H1 (cell line): ENCODE measurements around the gene CREB3L1. TPM values are rescaled to one million over a fixed set of nuclear protein-coding genes. Genes with fewer than 3 reads are reported as not detected.

ENCODE experiments used
- CTCF ChIP-seq, 3 experiments: IDR thresholded peaks; 1 replicate in 2 of 3; 2 replicates in 1 of 3; pipeline versions ENCODE4 v1.5.1 to v1.6.1; 2011; ENCODE audit warnings: low read length in 3 of 3, mild to moderate bottlenecking in 3 of 3, inconsistent platforms in 2 of 3, low read depth in 1 of 3, moderate library complexity in 1 of 3; ENCODE audit not compliant: insufficient read depth in 1 of 3; ENCODE audit errors: control extremely low read depth in 1 of 3
- TCF12 ChIP-seq: IDR thresholded peaks from 2 replicates; pipeline ENCODE4 v1.6.1; 2011; ENCODE audit warnings: low read depth, mild to moderate bottlenecking, low read length
- polyA plus RNA-seq, 7 experiments: library from polyadenylated mRNA; depleted of rRNA in 3 of 7; stranded (reverse) in 5 of 7; unstranded in 2 of 7; fragments of >200 nt in 5 of 7; fragments of 200-250 nt in 2 of 7; gene quantifications; 1 replicate in 5 of 7; 2 replicates in 1 of 7; 4 replicates in 1 of 7; pipeline versions ENCODE4 v1.2.1 to v1.2.3, GENCODE V29; 2011 to 2013; ENCODE audit warnings: missing spikeins in 2 of 7, mixed read lengths in 2 of 7
- total RNA-seq: library from RNA; stranded (reverse); fragmentation: NEBNext Ultra II Directional; extraction: Animal tissue kit (Norgen Biotek cat#: 25700); gene quantifications from 2 replicates; pipeline ENCODE4 v1.2.1, GENCODE V29; 2021

CREB3L1 gene
- total and polyA plus RNA-seq, 2 of the 8 experiments (the other 6 are each of a cell fraction or from before 2014, with no cell fraction given) = 4.1 to 12.7 TPM

GRCh38 chr11:46367244-46367915 is 89.9 kb downstream of the CREB3L1 start (continued):
- TF ChIP-seq CTCF (IDR thresholded peaks at IDR 0.05; ENCODE audit: control extremely low read depth in 1 of 3, insufficient read depth in 1 of 3, low read depth in 1 of 3, low read length in 3 of 3) = peak in 2 of 3 experiments; percentile 75 to 90; a peak in 3 of 4 replicates
- TF ChIP-seq TCF12 = 0 out of 2 replicates have a peak, but pooled peaks have one; percentile 12
